K562 (cell line): ENCODE measurements around the gene RARA. TPM values are rescaled to one million over a fixed set of nuclear protein-coding genes. Genes with fewer than 3 reads are reported as not detected.

ENCODE experiments used
- CC2D1A ChIP-seq: fragments of 450-650 bp; IDR thresholded peaks from 2 replicates; pipeline ENCODE4 v1.6.1; 2017; ENCODE audit warnings: mild to moderate bottlenecking
- CHCHD3 ChIP-seq: fragments of 250-450 bp; sonication (Bioruptor Pico); IDR thresholded peaks from 2 replicates; pipeline ENCODE4 v2.1.2; 2022; ENCODE audit warnings: mild to moderate bottlenecking
- ESRRA ChIP-seq: fragments of 450-650 bp; IDR thresholded peaks from 2 replicates; pipeline ENCODE4 v1.6.1; 2014; ENCODE audit warnings: low read depth, mild to moderate bottlenecking, moderate library complexity, borderline replicate concordance
- GATAD2A ChIP-seq: fragments of 450-650 bp; IDR thresholded peaks from 2 replicates; pipeline ENCODE4 v1.6.1; 2017
- GATAD2B ChIP-seq: fragments of 450-650 bp; IDR thresholded peaks from 2 replicates; pipeline ENCODE4 v1.6.1; 2017; ENCODE audit warnings: mild to moderate bottlenecking, borderline replicate concordance
- KLF16 ChIP-seq: IDR thresholded peaks from 2 replicates; pipeline ENCODE4 v1.6.1; 2016; ENCODE audit warnings: antibody characterized with exemption
- MTA1 ChIP-seq: fragments of 450-650 bp; IDR thresholded peaks from 2 replicates; pipeline ENCODE4 v1.6.1; 2017; ENCODE audit warnings: borderline replicate concordance
- PHB2 ChIP-seq: fragments of 450-650 bp; IDR thresholded peaks from 2 replicates; pipeline ENCODE4 v1.6.1; 2017; ENCODE audit warnings: low read depth
- PHF21A ChIP-seq: fragments of 450-650 bp; IDR thresholded peaks from 2 replicates; pipeline ENCODE4 v1.6.1; 2017; ENCODE audit warnings: low read depth, borderline replicate concordance
- PRDM10 ChIP-seq: fragments of 450-650 bp; IDR thresholded peaks from 2 replicates; pipeline ENCODE4 v1.6.1; 2018; ENCODE audit not compliant: partially characterized antibody
- RAD21 ChIP-seq, 2 experiments: fragments of 250-450 bp in 1 of 2; fragments of 450-650 bp in 1 of 2; sonication (Bioruptor Pico) in 1 of 2; formaldehyde crosslinking in 1 of 2; IDR thresholded peaks in 1 of 2; conservative IDR thresholded peaks in 1 of 2; 2 replicates each; pipeline versions ENCODE4 v1.4.0 to v1.8.0; 2020 to 2022; ENCODE audit warnings: mild to moderate bottlenecking in 2 of 2, moderate library complexity in 1 of 2
- RBM39 ChIP-seq: fragments of 200-400 bp; formaldehyde crosslinking; optimal IDR thresholded peaks from 2 replicates; pipeline ENCODE3; 2018; ENCODE audit warnings: low read depth, low read length
- SAP30 ChIP-seq: fragments of 200-600 bp; sonication (generic); IDR thresholded peaks from 2 replicates; pipeline ENCODE4 v1.6.1; 2012; ENCODE audit warnings: borderline replicate concordance, low read depth, mild to moderate bottlenecking, moderate library complexity, low read length, control low read depth, inconsistent platforms; ENCODE audit not compliant: insufficient read depth, poor library complexity, severe bottlenecking
- SMARCA4 ChIP-seq: fragments of 450-650 bp; IDR thresholded peaks from 2 replicates; pipeline ENCODE4 v1.6.1; 2016
- SNIP1 ChIP-seq: fragments of 450-650 bp; IDR thresholded peaks from 2 replicates; pipeline ENCODE4 v1.7.1; 2017; ENCODE audit warnings: low read depth, mild to moderate bottlenecking
- STAG1 ChIP-seq: sonication (generic); formaldehyde crosslinking; IDR thresholded peaks from 2 replicates; pipeline ENCODE4 v1.5.0; 2020; ENCODE audit warnings: missing genetic modification reagents, borderline replicate concordance
- TOE1 ChIP-seq, 2 experiments: fragments of 450-650 bp in 1 of 2; sonication (generic) in 1 of 2; formaldehyde crosslinking in 1 of 2; IDR thresholded peaks; 2 replicates each; pipeline versions ENCODE4 v1.7.1 to v1.8.0; 2016 to 2022; ENCODE audit warnings: borderline replicate concordance in 2 of 2, mild to moderate bottlenecking in 2 of 2, antibody characterized with exemption in 1 of 2, inconsistent platforms in 1 of 2, low read depth in 1 of 2, missing genetic modification reagents in 1 of 2, moderate library complexity in 1 of 2
- TRIM24 ChIP-seq, 2 experiments: fragments of 450-650 bp; IDR thresholded peaks; 2 replicates each; pipeline ENCODE4 v1.6.1; 2016
- UBTF ChIP-seq, 2 experiments: IDR thresholded peaks; 2 replicates each; pipeline ENCODE4 v1.6.1; 2012; ENCODE audit warnings: improper control_type of control experiment in 2 of 2, low read depth in 2 of 2, low read length in 2 of 2, borderline replicate concordance in 1 of 2
- ZFP36 ChIP-seq: fragments of 150-350 bp; IDR thresholded peaks from 2 replicates; pipeline ENCODE4 v1.6.1; 2018; ENCODE audit warnings: low read length, low read depth; ENCODE audit not compliant: partially characterized antibody
- ZNF24 ChIP-seq: fragments of 450-650 bp; IDR thresholded peaks from 2 replicates; pipeline ENCODE4 v1.6.1; 2016
- ZNF436 ChIP-seq: fragments of 250-450, 450-650 bp; sonication (Bioruptor Pico); formaldehyde crosslinking; IDR thresholded peaks from 2 replicates; pipeline ENCODE4 v1.7.0; 2020; ENCODE audit warnings: mild to moderate bottlenecking
- ZNF766 ChIP-seq: fragments of 200-800 bp; sonication (Bioruptor generic); conservative IDR thresholded peaks from 2 replicates; pipeline ENCODE4 v1.6.1; 2016; ENCODE audit warnings: missing genetic modification characterization, missing compliant biosample characterization
- polyA plus RNA-seq, 8 experiments: library from polyadenylated mRNA; depleted of rRNA in 4 of 8; stranded (reverse) in 5 of 8; unstranded in 3 of 8; fragments of >200 nt; fragmentation: Nextera tagmentation in 2 of 8; fragmentation: Illumina TruSeq in 1 of 8; extraction: Ambion mirVana in 2 of 8; extraction: Trizol in 1 of 8; gene quantifications; 2 replicates each; pipeline versions ENCODE4 v1.2.1 to v1.2.3, GENCODE V29; 2011 to 2014; ENCODE audit warnings: inconsistent platforms in 1 of 8, missing spikeins in 1 of 8
- total RNA-seq, 7 experiments: library from RNA; depleted of rRNA in 6 of 7; stranded (reverse); fragments of >200 nt in 6 of 7; fragmentation: Illumina TruSeq in 2 of 7; extraction: Trizol in 2 of 7; gene quantifications; 2 replicates each; pipeline versions ENCODE4 v1.2.1 to v1.2.3, GENCODE V29; 2011 to 2021; ENCODE audit warnings: low replicate concordance in 1 of 7

The RARA gene
- total and polyA plus RNA-seq, 9 of the 15 experiments (the other 6 are each of a cell fraction or from before 2014, with no cell fraction given) = 0.10 to 28.0 (median 7.9) TPM

- TF ChIP-seq ZNF766 = no peak
- peak; percentile 89 to 96 for TF ChIP-seq RAD21 (CRISPR knock-in tag; conservative IDR thresholded peaks at IDR 0.05 in 1 of 2, IDR thresholded peaks at IDR 0.05 in 1 of 2)
- peak; percentile 80 for TF ChIP-seq PHB2
- TF ChIP-seq GATAD2A = 0 out of 2 replicates have a peak, but pooled peaks have one; percentile 37
- TF ChIP-seq STAG1 = peak; percentile 83; the same call in 1 of the 2 replicates
- peak; percentile 43; the same call in 1 of the 2 replicates for TF ChIP-seq TOE1 (IDR thresholded peaks at IDR 0.05; ENCODE audit: borderline replicate concordance)
- TF ChIP-seq TOE1 (CRISPR knock-in tag; IDR thresholded peaks at IDR 0.05; ENCODE audit: borderline replicate concordance, low read depth) = no peak
- no peak for TF ChIP-seq ZFP36
- peak; percentile 44; the same call in 1 of the 2 replicates for TF ChIP-seq GATAD2B
- 0 out of 4 replicates have a peak, but pooled peaks of 1 of the 2 experiments have one; percentile 28 for TF ChIP-seq UBTF (IDR thresholded peaks at IDR 0.05; ENCODE audit: borderline replicate concordance in 1 of 2, low read depth in 2 of 2, low read length in 2 of 2)
- no peak for TF ChIP-seq ZNF436 (CRISPR knock-in tag)
- no peak for TF ChIP-seq SAP30
- peak; percentile 54; the same call in 1 of the 2 replicates for TF ChIP-seq SNIP1
- TF ChIP-seq MTA1 = peak; percentile 78; the same call in 1 of the 2 replicates
- no peak for TF ChIP-seq CHCHD3 (CRISPR knock-in tag)
- TF ChIP-seq ESRRA = peak; percentile 19; the same call in 1 of the 2 replicates
- peak; percentile 21 to 39; a peak in 1 of 4 replicates for TF ChIP-seq TRIM24 (IDR thresholded peaks at IDR 0.05)
- peak; percentile 14 for TF ChIP-seq PRDM10
- TF ChIP-seq ZNF24 = no peak
- peak; percentile 10; the same call in 1 of the 2 replicates for TF ChIP-seq PHF21A
- peak; percentile 96 for TF ChIP-seq RBM39
- TF ChIP-seq KLF16 = 0 out of 2 replicates have a peak, but pooled peaks have one; percentile 26
- TF ChIP-seq CC2D1A = peak; percentile 62
- TF ChIP-seq SMARCA4 = 0 out of 2 replicates have a peak, but pooled peaks have one; percentile 33
Measured at GRCh38 chr17:40358323-40359038, 49.5 kb downstream of the RARA start (continued).
